Thyroid gland (tissue), 4 donors: Measurements from ENCODE around the gene GLI3. TPM values are rescaled to one million over a fixed set of nuclear protein-coding genes. Genes with fewer than 3 reads are reported as not detected.

ENCODE experiments used
- DNase-seq, 2 donors: peaks; one replicate each; pipeline ENCODE4 v3.0.0-alpha.2; 2019
- H3K27ac ChIP-seq, 3 donors: fragments of 200-600 bp; sonication (generic); 1 replicate in 2 of 3; 2 replicates in 1 of 3; pipeline ENCODE4 v1.5.1; 2016 to 2019; ENCODE audit warnings: mild to moderate bottlenecking in 1 of 3, moderate library complexity in 1 of 3
- H3K27me3 ChIP-seq: fragments of 200-600 bp; sonication (generic); one replicate; pipeline ENCODE4 v1.5.1; 2019
- H3K36me3 ChIP-seq, 2 donors: fragments of 200-600 bp; sonication (generic); one replicate each; pipeline ENCODE4 v1.5.1; 2016 to 2019
- H3K4me1 ChIP-seq, 2 donors: fragments of 200-600 bp; sonication (generic); one replicate each; pipeline ENCODE4 v1.5.1; 2017 to 2019
- H3K4me3 ChIP-seq, 3 donors: fragments of 200-600 bp; sonication (generic); replicated peaks in 1 of 3; 1 replicate in 2 of 3; 2 replicates in 1 of 3; pipeline ENCODE4 v1.5.1; 2016; ENCODE audit warnings: mild to moderate bottlenecking in 1 of 3
- H3K9me3 ChIP-seq: fragments of 200-600 bp; sonication (generic); one replicate; pipeline ENCODE4 v1.5.1; 2017
- POLR2A ChIP-seq, 2 donors: fragments of 450-650 bp; IDR thresholded peaks; one replicate each; pipeline ENCODE4 v1.6.1; 2017; ENCODE audit warnings: antibody characterized with exemption in 2 of 2, mild to moderate bottlenecking in 2 of 2, moderate library complexity in 1 of 2
- WGBS, 2 donors: methylation state at CpG; one replicate each; pipeline ENCODE4 v1.1.5; 2017; 5-methylcytosine and 5-hydroxymethylcytosine counted together
- intact Hi-C: fragments of 100-400 bp; cut with DNase I; formaldehyde crosslinking; loops from one replicate; pipeline ENCODE4 v1.15.1; 2023
- total RNA-seq, 4 donors: library from RNA; depleted of rRNA; stranded (reverse); fragments of >200 nt; gene quantifications; one replicate each; pipeline ENCODE4 v1.2.3, GENCODE V29; 2016
- TF ChIP-seq, protein P1 (sequence below), 6 experiments: fragments of 200-600 bp in 3 of 6; fragments of 450-650 bp in 3 of 6; sonication (generic) in 3 of 6; IDR thresholded peaks; one replicate each; pipeline ENCODE4 v1.5.1; 2016 to 2019; ENCODE audit warnings: antibody characterized with exemption in 6 of 6, mild to moderate bottlenecking in 2 of 6, inconsistent platforms in 1 of 6, moderate library complexity in 1 of 6

The GLI3 gene
- total RNA-seq, 4 donors from 2014 or later = 10.1 to 15.6 (median 13.6) TPM

DNA sequence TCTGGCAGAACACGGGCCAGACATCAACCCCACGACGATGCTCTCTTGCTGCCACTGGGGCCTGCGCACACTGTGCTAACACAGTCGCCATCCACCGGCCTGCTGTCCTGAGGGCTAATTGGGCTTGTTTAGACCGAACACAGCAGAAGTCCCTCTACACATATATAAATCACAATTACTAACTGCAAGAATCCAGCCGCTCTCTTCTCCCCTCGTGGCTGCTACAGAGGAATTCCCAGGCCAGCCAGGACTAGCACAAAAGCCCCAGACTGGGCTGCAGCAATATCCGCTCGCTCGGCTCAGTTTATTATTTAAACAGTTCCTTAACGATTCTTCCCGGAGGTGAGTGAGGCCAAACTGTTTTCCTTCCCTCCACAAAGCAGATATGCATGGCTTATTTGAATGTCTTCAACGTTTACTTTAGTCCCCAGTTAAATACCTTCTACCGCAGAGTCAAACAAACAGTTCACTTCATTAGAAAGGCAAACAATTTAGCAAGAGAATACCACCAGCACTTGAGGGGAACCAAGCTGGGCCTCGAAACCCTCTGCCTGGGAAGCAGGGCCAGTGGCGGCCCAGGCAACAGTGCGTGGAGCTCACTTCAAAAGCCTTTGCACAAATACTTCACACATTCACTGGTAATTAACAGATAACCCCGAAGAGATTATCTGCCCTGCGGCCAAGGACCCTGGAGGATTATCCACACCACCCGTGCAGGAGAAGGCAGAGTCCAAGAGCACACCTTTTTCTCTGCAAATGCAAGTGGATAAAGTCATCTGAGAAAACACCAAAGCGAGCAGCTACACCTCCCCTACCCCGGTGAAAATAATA is 145.3 kb downstream of the GLI3 start:
- H3K4me1 ChIP-seq = peaks cover 14 to 28% of the 10 kb centered on the region in 2 donors
- no peaks in the 10 kb centered on the region for H3K9me3 ChIP-seq
- TF ChIP-seq POLR2A (IDR thresholded peaks at IDR 0.05) = no peak
- TF ChIP-seq, protein P1, sequence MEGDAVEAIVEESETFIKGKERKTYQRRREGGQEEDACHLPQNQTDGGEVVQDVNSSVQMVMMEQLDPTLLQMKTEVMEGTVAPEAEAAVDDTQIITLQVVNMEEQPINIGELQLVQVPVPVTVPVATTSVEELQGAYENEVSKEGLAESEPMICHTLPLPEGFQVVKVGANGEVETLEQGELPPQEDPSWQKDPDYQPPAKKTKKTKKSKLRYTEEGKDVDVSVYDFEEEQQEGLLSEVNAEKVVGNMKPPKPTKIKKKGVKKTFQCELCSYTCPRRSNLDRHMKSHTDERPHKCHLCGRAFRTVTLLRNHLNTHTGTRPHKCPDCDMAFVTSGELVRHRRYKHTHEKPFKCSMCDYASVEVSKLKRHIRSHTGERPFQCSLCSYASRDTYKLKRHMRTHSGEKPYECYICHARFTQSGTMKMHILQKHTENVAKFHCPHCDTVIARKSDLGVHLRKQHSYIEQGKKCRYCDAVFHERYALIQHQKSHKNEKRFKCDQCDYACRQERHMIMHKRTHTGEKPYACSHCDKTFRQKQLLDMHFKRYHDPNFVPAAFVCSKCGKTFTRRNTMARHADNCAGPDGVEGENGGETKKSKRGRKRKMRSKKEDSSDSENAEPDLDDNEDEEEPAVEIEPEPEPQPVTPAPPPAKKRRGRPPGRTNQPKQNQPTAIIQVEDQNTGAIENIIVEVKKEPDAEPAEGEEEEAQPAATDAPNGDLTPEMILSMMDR (IDR thresholded peaks at IDR 0.05) = no peak
- no peaks in the 10 kb centered on the region for H3K36me3 ChIP-seq
- no peaks in the 10 kb centered on the region for H3K27me3 ChIP-seq
- intact Hi-C loops = no loop called here
- H3K27ac ChIP-seq = peak overlapping the region; percentile 64 to 76 (median 75)
- WGBS, 2 donors = 38 to 46% methylated on average over 24 of the region's 24 CpGs
- peak; percentile 66 to 83 for DNase-seq
- no peak overlapping the region for H3K4me3 ChIP-seq

DNA sequence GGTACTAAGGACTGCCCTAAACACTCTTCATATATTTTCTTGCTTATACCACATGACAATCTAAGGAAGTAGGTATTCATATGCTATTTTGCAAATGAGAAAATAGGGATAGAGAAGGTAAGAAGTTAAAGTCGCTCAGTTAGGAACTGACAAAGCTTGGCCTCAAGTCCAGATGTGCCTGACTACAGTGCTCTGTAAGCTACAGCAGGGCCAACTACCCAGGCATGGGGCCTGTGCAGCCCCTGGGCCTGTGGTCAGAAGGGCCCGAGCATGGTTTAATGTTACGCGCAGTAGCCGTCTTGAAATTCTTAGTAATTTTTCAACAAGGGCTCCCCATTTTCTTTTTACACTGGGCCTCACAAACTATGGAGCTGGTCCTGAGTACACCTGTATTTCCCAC is 146.2 kb downstream of the GLI3 start:
- 91 to 97% methylated on average over 5 of the region's 5 CpGs for WGBS, 2 donors
- no peak for TF ChIP-seq POLR2A (IDR thresholded peaks at IDR 0.05)
- no peak for DNase-seq
- no peak overlapping the region for H3K4me3 ChIP-seq
- peaks cover 14 to 28% of the 10 kb centered on the region in 2 donors for H3K4me1 ChIP-seq
- H3K27ac ChIP-seq = peak overlapping the region in 2 of 3 donors; percentile 75 to 76
- intact Hi-C loops = no loop called here
- no peaks in the 10 kb centered on the region for H3K36me3 ChIP-seq
- no peaks in the 10 kb centered on the region for H3K9me3 ChIP-seq
- H3K27me3 ChIP-seq = no peaks in the 10 kb centered on the region

DNA sequence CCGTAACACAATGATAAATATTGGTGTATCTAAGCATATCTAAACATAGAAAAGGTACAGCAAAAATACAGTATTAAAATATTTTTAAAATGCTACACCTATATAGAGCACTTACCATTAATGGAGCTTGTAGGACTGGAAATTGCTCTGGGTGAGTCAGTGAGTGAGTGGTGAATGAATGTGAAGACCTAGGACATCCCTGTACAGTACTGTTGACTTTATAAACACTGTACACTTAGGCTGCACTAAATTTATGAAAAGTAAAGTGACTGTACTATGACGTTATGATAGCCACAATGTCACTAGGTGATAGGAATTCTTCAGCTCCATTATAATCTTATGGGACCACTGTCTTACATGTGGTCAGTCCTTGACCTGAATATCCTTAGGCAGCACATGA is 147.0 kb downstream of the GLI3 start:
- H3K4me1 ChIP-seq = peaks cover 14 to 28% of the 10 kb centered on the region in 2 donors
- no peak for DNase-seq
- H3K27ac ChIP-seq = no peak overlapping the region
- TF ChIP-seq, protein P1 (IDR thresholded peaks at IDR 0.05) = no peak
- TF ChIP-seq POLR2A (IDR thresholded peaks at IDR 0.05) = no peak
- H3K4me3 ChIP-seq = no peak overlapping the region
- no peaks in the 10 kb centered on the region for H3K27me3 ChIP-seq
- 91 to 97% methylated on average over 2 of the region's 2 CpGs for WGBS, 2 donors
- no peaks in the 10 kb centered on the region for H3K36me3 ChIP-seq
- H3K9me3 ChIP-seq = no peaks in the 10 kb centered on the region
- intact Hi-C loops = no loop called here

DNA sequence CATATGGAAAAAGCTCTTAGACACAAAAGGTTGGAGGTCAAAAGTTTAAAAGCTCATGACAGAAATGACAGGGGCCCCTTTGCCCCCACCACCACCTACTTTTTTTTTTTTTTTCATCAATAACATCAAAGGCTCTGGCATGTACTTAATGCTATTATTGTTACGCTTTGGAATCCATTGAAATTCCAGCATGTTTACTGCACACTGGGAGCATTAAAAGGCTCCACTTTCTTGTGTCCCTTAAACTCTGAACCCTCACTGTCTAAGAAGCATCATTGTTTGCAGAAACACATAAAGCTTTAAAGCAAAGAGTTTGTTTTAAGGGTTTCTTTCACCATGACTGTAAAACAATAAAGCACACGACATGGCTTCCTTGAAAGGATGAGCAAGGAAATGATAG is 149.4 kb downstream of the GLI3 start:
- no peak for TF ChIP-seq POLR2A (IDR thresholded peaks at IDR 0.05)
- TF ChIP-seq, protein P1 (IDR thresholded peaks at IDR 0.05) = no peak
- WGBS, 2 donors = 87 to 94% methylated on average over 2 of the region's 2 CpGs
- Histone ChIP-seq H3K27ac (no peak overlapping the region), H3K27me3 (no peaks in the 10 kb centered on the region), H3K36me3 (no peaks in the 10 kb centered on the region), H3K4me3 (no peak overlapping the region), H3K9me3 (no peaks in the 10 kb centered on the region), H3K4me1 (peaks cover 14 to 19% of the 10 kb centered on the region in 2 donors)
- intact Hi-C loops = no loop called here
- no peak for DNase-seq

DNA sequence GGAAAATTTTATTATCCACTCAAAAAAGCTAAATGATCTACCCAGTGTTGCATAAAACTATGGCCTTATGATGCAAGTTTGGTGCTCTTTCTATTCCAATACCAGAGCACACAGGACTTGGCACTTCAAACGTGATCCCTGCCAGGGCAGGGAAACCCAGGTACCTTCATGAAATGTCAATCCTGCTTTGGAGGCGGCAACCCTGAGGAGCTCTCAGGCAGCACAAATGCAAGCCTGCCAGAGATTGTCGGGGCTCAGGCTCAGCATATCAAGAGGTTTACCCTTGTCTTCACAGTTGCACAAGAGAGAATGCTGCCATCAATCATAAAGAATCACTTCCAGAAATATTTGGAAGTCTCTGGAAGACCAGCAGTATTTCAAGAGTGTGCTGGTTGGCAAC is 151.5 kb downstream of the GLI3 start:
- no peaks in the 10 kb centered on the region for H3K9me3 ChIP-seq
- no peaks in the 10 kb centered on the region for H3K4me1 ChIP-seq
- no peaks in the 10 kb centered on the region for H3K36me3 ChIP-seq
- H3K27me3 ChIP-seq = no peaks in the 10 kb centered on the region
- intact Hi-C loops = no loop called here
- H3K4me3 ChIP-seq = no peak overlapping the region
- 51 to 65% methylated on average over 3 of the region's 3 CpGs for WGBS, 2 donors
- no peak for DNase-seq
- no peak for TF ChIP-seq POLR2A (IDR thresholded peaks at IDR 0.05)
- TF ChIP-seq, protein P1 (IDR thresholded peaks at IDR 0.05) = no peak
- no peak overlapping the region for H3K27ac ChIP-seq
